Measurements from ENCODE around the gene STAM. TPM values are rescaled to one million over a fixed set of nuclear protein-coding genes. Genes with fewer than 3 reads are reported as not detected.
"Not testable (repeated sequence)": the region's sequence is repeated elsewhere in the genome, so short reads cannot be mapped to it uniquely, and the experiment has no call there.

Gene STAM
- polyA plus RNA-seq, 1 donor (not counting 4 experiments of a cell fraction or from before 2014, with no cell fraction given): 34.1 TPM

- no peak for FAIRE-seq
- no peaks in the 10 kb centered on the region for H3K4me1 ChIP-seq (ENCODE audit: control insufficient read depth, extremely low read depth, insufficient read depth, low read length)
Measured at GRCh38 chr10:17626656-17627055, 17.3 kb upstream of the STAM start.

DNA sequence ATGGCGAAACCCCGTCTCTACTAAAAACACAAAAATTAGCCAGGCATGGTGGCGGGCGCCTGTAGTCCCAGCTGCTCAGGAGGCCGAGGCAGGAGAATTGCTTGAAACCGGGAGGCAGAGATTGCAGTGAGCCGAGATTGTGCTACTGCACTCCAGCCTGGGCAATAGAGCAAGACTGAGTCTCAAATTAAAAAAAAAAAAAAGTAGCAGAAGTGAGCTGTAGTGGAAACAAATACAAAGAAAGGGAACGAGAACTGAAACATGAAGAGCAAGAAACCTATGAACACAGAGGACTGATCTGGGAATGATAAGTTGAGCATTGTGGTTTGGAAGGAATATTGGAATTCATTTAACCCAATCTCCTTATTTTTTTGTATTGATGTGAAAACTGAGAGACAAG lies 11.4 kb upstream of the STAM start:
- H3K27ac ChIP-seq (ENCODE audit: control insufficient read depth, insufficient read depth, low read length); H3K4me1 ChIP-seq (ENCODE audit: control insufficient read depth, extremely low read depth, insufficient read depth, low read length); H3K36me3 ChIP-seq (ENCODE audit: control insufficient read depth in 2 of 2, extremely low read depth in 1 of 2, insufficient read depth in 2 of 2, low read length in 2 of 2); H3K9me3 ChIP-seq (ENCODE audit: control insufficient read depth, low read depth, low read length); dilution Hi-C loops (cut with MboI; ENCODE audit: extremely low pct_ligation_motif_present, low sequenced_read_pairs); H3K79me2 ChIP-seq (ENCODE audit: control insufficient read depth, insufficient read depth, low read length); H3K9ac ChIP-seq (ENCODE audit: control insufficient read depth, extremely low read depth, insufficient read depth, low read length); H3K27me3 ChIP-seq (ENCODE audit: control insufficient read depth, extremely low read depth, insufficient read depth, low read length); FAIRE-seq; DNase-seq (ENCODE audit: low read depth, low spot score); H2AFZ ChIP-seq (ENCODE audit: control insufficient read depth, low read length); H4K20me1 ChIP-seq (ENCODE audit: control insufficient read depth, extremely low read depth, insufficient read depth, low read length); H3K9me1 ChIP-seq (ENCODE audit: control insufficient read depth, extremely low read depth, insufficient read depth, low read length); H3K4me3 ChIP-seq (ENCODE audit: control insufficient read depth in 2 of 3, extremely low read depth in 1 of 3, insufficient read depth in 2 of 3, low read depth in 1 of 3, low read length in 3 of 3); H3K4me2 ChIP-seq (ENCODE audit: control insufficient read depth, extremely low read depth, insufficient read depth, low read depth, low read length): not testable (repeated sequence)

More at GRCh38 chr10:17626656-17627055, 17.3 kb upstream of the STAM start:
- Histone ChIP-seq H4K20me1 (ENCODE audit: control insufficient read depth, extremely low read depth, insufficient read depth, low read length) (no peaks in the 10 kb centered on the region), H3K36me3 (ENCODE audit: control insufficient read depth in 2 of 2, extremely low read depth in 1 of 2, insufficient read depth in 2 of 2, low read length in 2 of 2) (no peaks in the 10 kb centered on the region), H3K9me3 (ENCODE audit: control insufficient read depth, low read depth, low read length) (no peaks in the 10 kb centered on the region), H3K4me2 (ENCODE audit: control insufficient read depth, extremely low read depth, insufficient read depth, low read depth, low read length) (no peak overlapping the region), H3K9me1 (ENCODE audit: control insufficient read depth, extremely low read depth, insufficient read depth, low read length) (no peaks in the 10 kb centered on the region), H3K79me2 (ENCODE audit: control insufficient read depth, insufficient read depth, low read length) (no peaks in the 10 kb centered on the region), H2AFZ (ENCODE audit: control insufficient read depth, low read length) (no peak overlapping the region), H3K27me3 (ENCODE audit: control insufficient read depth, extremely low read depth, insufficient read depth, low read length) (no peaks in the 10 kb centered on the region), H3K9ac (ENCODE audit: control insufficient read depth, extremely low read depth, insufficient read depth, low read length) (no peak overlapping the region), H3K27ac (ENCODE audit: control insufficient read depth, insufficient read depth, low read length) (no peak overlapping the region), H3K4me3 (ENCODE audit: control insufficient read depth in 2 of 3, extremely low read depth in 1 of 3, insufficient read depth in 2 of 3, low read depth in 1 of 3, low read length in 3 of 3) (no peak overlapping the region)
- TF ChIP-seq EZH2 (IDR thresholded peaks at IDR 0.05; ENCODE audit: low read length): no peak
- no peak for TF ChIP-seq CTCF (optimal IDR thresholded peaks at IDR 0.05 in 1 of 3, IDR thresholded peaks at IDR 0.05 in 1 of 3, conservative IDR thresholded peaks at IDR 0.05 in 1 of 3; ENCODE audit: extremely low read depth in 1 of 3, insufficient read depth in 2 of 3, low read length in 3 of 3)
- dilution Hi-C loops (cut with MboI; ENCODE audit: extremely low pct_ligation_motif_present, low sequenced_read_pairs): no loop called here
- DNase-seq (ENCODE audit: low read depth, low spot score): no peak

DNA sequence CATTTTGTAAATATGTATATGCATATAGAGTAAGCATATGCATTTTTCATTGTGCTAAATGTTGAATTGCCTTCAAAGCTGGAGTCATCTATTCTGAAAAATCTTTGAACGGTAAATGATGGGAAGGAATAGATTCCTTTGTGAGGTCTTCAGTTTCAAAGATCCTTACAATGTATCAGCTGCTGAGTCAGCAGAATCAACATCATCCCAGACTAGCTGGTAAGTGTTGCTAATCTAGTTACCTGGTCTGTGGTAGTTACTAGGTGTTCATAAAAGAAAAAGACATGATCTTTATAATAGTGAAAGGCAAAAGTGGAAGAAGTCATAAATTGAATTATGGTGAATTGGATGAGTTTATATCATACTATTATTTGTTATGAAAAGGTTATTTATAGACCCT lies 10.6 kb upstream of the STAM start:
- Histone ChIP-seq H3K4me3 (ENCODE audit: control insufficient read depth in 2 of 3, extremely low read depth in 1 of 3, insufficient read depth in 2 of 3, low read depth in 1 of 3, low read length in 3 of 3) (no peak overlapping the region), H3K9me1 (ENCODE audit: control insufficient read depth, extremely low read depth, insufficient read depth, low read length) (no peaks in the 10 kb centered on the region), H3K79me2 (ENCODE audit: control insufficient read depth, insufficient read depth, low read length) (no peaks in the 10 kb centered on the region), H3K4me1 (ENCODE audit: control insufficient read depth, extremely low read depth, insufficient read depth, low read length) (peaks cover 7% of the 10 kb centered on the region), H3K36me3 (ENCODE audit: control insufficient read depth in 2 of 2, extremely low read depth in 1 of 2, insufficient read depth in 2 of 2, low read length in 2 of 2) (no peaks in the 10 kb centered on the region), H4K20me1 (ENCODE audit: control insufficient read depth, extremely low read depth, insufficient read depth, low read length) (no peaks in the 10 kb centered on the region), H3K4me2 (ENCODE audit: control insufficient read depth, extremely low read depth, insufficient read depth, low read depth, low read length) (no peak overlapping the region), H2AFZ (ENCODE audit: control insufficient read depth, low read length) (no peak overlapping the region), H3K27ac (ENCODE audit: control insufficient read depth, insufficient read depth, low read length) (no peak overlapping the region), H3K9me3 (ENCODE audit: control insufficient read depth, low read depth, low read length) (no peaks in the 10 kb centered on the region), H3K9ac (ENCODE audit: control insufficient read depth, extremely low read depth, insufficient read depth, low read length) (no peak overlapping the region), H3K27me3 (ENCODE audit: control insufficient read depth, extremely low read depth, insufficient read depth, low read length) (no peaks in the 10 kb centered on the region)
- TF ChIP-seq EZH2 (IDR thresholded peaks at IDR 0.05; ENCODE audit: low read length): no peak
- no peak for TF ChIP-seq CTCF (optimal IDR thresholded peaks at IDR 0.05 in 1 of 3, IDR thresholded peaks at IDR 0.05 in 1 of 3, conservative IDR thresholded peaks at IDR 0.05 in 1 of 3; ENCODE audit: extremely low read depth in 1 of 3, insufficient read depth in 2 of 3, low read length in 3 of 3)
- no peak for DNase-seq (ENCODE audit: low read depth, low spot score)
- FAIRE-seq: no peak
- dilution Hi-C loops (cut with MboI; ENCODE audit: extremely low pct_ligation_motif_present, low sequenced_read_pairs): no loop called here

Data from keratinocyte (primary cell).